Endothelial cell of umbilical vein (primary cell): ENCODE results near the gene PRR7.
A peak's percentile ranks its signal among the peaks of the same experiment; 100 is the strongest.

Experiments
- CTCF ChIP-seq, 2 donors: IDR thresholded peaks; 1 replicate in 1 of 2; 2 replicates in 1 of 2; pipeline ENCODE4 v1.5.1; 2011; ENCODE audit warnings: low read length in 2 of 2, mild to moderate bottlenecking in 2 of 2, moderate library complexity in 2 of 2, control low read depth in 1 of 2, inconsistent platforms in 1 of 2, low read depth in 1 of 2; ENCODE audit not compliant: insufficient read depth in 1 of 2; ENCODE audit errors: extremely low read depth in 1 of 2
- EZH2 ChIP-seq: IDR thresholded peaks from 2 replicates; pipeline ENCODE4 v1.6.1; 2012; ENCODE audit warnings: borderline replicate concordance, low read depth, mild to moderate bottlenecking, moderate library complexity, low read length, inconsistent platforms; ENCODE audit not compliant: severe bottlenecking
- FOS ChIP-seq: IDR thresholded peaks from 2 replicates; pipeline ENCODE4 v1.6.1; 2011; ENCODE audit warnings: mild to moderate bottlenecking, low read length, moderate library complexity, borderline replicate concordance; ENCODE audit not compliant: insufficient read depth
- JUN ChIP-seq: IDR thresholded peaks from 2 replicates; pipeline ENCODE4 v1.6.1; 2011; ENCODE audit warnings: borderline replicate concordance, low read depth; ENCODE audit not compliant: insufficient read length, insufficient read depth
- MAX ChIP-seq: IDR thresholded peaks from 2 replicates; pipeline ENCODE4 v1.6.1; 2011; ENCODE audit not compliant: insufficient read depth, insufficient read length
- POLR2A ChIP-seq: IDR thresholded peaks from 2 replicates; pipeline ENCODE4 v1.6.1; 2012; ENCODE audit warnings: low read depth, mild to moderate bottlenecking, control low read depth, low read length
- POLR2AphosphoS5 ChIP-seq: IDR thresholded peaks from 2 replicates; pipeline ENCODE4 v1.6.1; 2012; ENCODE audit warnings: low read depth, mild to moderate bottlenecking, control low read depth, low read length, moderate library complexity; ENCODE audit not compliant: insufficient read depth

GRCh38 chr5:177455036-177455660, 8.5 kb downstream of the PRR7 start:
- TF ChIP-seq EZH2 (no peak), CTCF (IDR thresholded peaks at IDR 0.05; ENCODE audit: extremely low read depth in 1 of 2, insufficient read depth in 1 of 2, low read depth in 1 of 2, low read length in 2 of 2) (peak; percentile 63 to 73), POLR2A (no peak), JUN (no peak), MAX (peak; percentile 31), POLR2AphosphoS5 (peak; percentile 82), FOS (no peak)
